Measurements from ENCODE around the gene TMEM272. TPM values are rescaled to one million over a fixed set of nuclear protein-coding genes. Genes with fewer than 3 reads are reported as not detected.

The TMEM272 gene
- total RNA-seq, 1 experiment from 2014 or later = 0.07 TPM

GRCh38 chr13:51811046-51811445 lies 33.9 kb downstream of the TMEM272 start:
- H3K79me2 ChIP-seq (ENCODE audit: low read length) = no peaks in the 10 kb centered on the region
- H3K4me3 ChIP-seq (ENCODE audit: low read length) = no peak overlapping the region
- H3K9ac ChIP-seq (ENCODE audit: low read length) = no peak overlapping the region
- TF ChIP-seq EZH2phosphoT487 (IDR thresholded peaks at IDR 0.05; ENCODE audit: borderline replicate concordance, low read length) (no peak), CTCF (conservative IDR thresholded peaks at IDR 0.05; ENCODE audit: low read depth, low read length) (no peak), EZH2 (IDR thresholded peaks at IDR 0.05; ENCODE audit: low read length, unreplicated experiment) (no peak)
- no peak overlapping the region for H2AFZ ChIP-seq (ENCODE audit: low read length)
- no peaks in the 10 kb centered on the region for H3K36me3 ChIP-seq (ENCODE audit: low read depth, low read length)
- DNase-seq (no peak), ATAC-seq (no peak)
- intact Hi-C loops (cut with micrococcal nuclease) = no loop called here
- H3K9me2 ChIP-seq (replicated peaks; ENCODE audit: low read length) = no peaks in the 10 kb centered on the region
- H3K4me1 ChIP-seq (ENCODE audit: insufficient read depth, low read length) = peaks cover 6% of the 10 kb centered on the region; the same call in 1 of the 2 replicates
- ChIA-PET CTCF (no interaction called here), POLR2A (ENCODE audit: unreplicated experiment) (no interaction called here)
- H4K20me1 ChIP-seq (ENCODE audit: low read length) = no peaks in the 10 kb centered on the region
- H3K9me3 ChIP-seq (ENCODE audit: low read length) = no peaks in the 10 kb centered on the region
- no peak overlapping the region for H3K27ac ChIP-seq (ENCODE audit: low read length)
- no peaks in the 10 kb centered on the region for H3K27me3 ChIP-seq (ENCODE audit: low read length)
- no peaks in the 10 kb centered on the region for H3F3A ChIP-seq (ENCODE audit: low read length, unreplicated experiment)
- no TSS peak for BruUV-seq (replicated peaks)
- H3K4me2 ChIP-seq (ENCODE audit: low read length) = no peak overlapping the region

GRCh38 chr13:51808811-51809210 lies 36.2 kb downstream of the TMEM272 start:
- H4K20me1 ChIP-seq (ENCODE audit: low read length) = no peaks in the 10 kb centered on the region
- ChIA-PET POLR2A (ENCODE audit: unreplicated experiment) (no interaction called here), CTCF (no interaction called here)
- H3K36me3 ChIP-seq (ENCODE audit: low read depth, low read length) = no peaks in the 10 kb centered on the region
- H3K4me2 ChIP-seq (ENCODE audit: low read length) = no peak overlapping the region
- no peak overlapping the region for H3K9ac ChIP-seq (ENCODE audit: low read length)
- peaks cover 4% of the 10 kb centered on the region; the same call in 1 of the 2 replicates for H3K79me2 ChIP-seq (ENCODE audit: low read length)
- no peaks in the 10 kb centered on the region for H3K27me3 ChIP-seq (ENCODE audit: low read length)
- H3K4me1 ChIP-seq (ENCODE audit: insufficient read depth, low read length) = peaks cover 7% of the 10 kb centered on the region
- DNase-seq (no peak), ATAC-seq (no peak)
- no TSS peak for BruUV-seq (replicated peaks)
- no peaks in the 10 kb centered on the region for H3F3A ChIP-seq (ENCODE audit: low read length, unreplicated experiment)
- intact Hi-C loops (cut with micrococcal nuclease) = no loop called here
- TF ChIP-seq EZH2 (IDR thresholded peaks at IDR 0.05; ENCODE audit: low read length, unreplicated experiment) (no peak), CTCF (conservative IDR thresholded peaks at IDR 0.05; ENCODE audit: low read depth, low read length) (no peak), EZH2phosphoT487 (IDR thresholded peaks at IDR 0.05; ENCODE audit: borderline replicate concordance, low read length) (no peak)
- no peak overlapping the region for H2AFZ ChIP-seq (ENCODE audit: low read length)
- no peaks in the 10 kb centered on the region for H3K9me3 ChIP-seq (ENCODE audit: low read length)
- H3K9me2 ChIP-seq (replicated peaks; ENCODE audit: low read length) = no peaks in the 10 kb centered on the region
- no peak overlapping the region for H3K4me3 ChIP-seq (ENCODE audit: low read length)
- no peak overlapping the region for H3K27ac ChIP-seq (ENCODE audit: low read length)

GRCh38 chr13:51807041-51807440 lies 37.9 kb downstream of the TMEM272 start:
- Histone ChIP-seq H3F3A (ENCODE audit: low read length, unreplicated experiment) (no peaks in the 10 kb centered on the region), H3K27me3 (ENCODE audit: low read length) (no peaks in the 10 kb centered on the region), H4K20me1 (ENCODE audit: low read length) (no peaks in the 10 kb centered on the region), H2AFZ (ENCODE audit: low read length) (no peak overlapping the region), H3K9me3 (ENCODE audit: low read length) (no peaks in the 10 kb centered on the region), H3K79me2 (ENCODE audit: low read length) (peaks cover 4% of the 10 kb centered on the region; the same call in 1 of the 2 replicates), H3K4me1 (ENCODE audit: insufficient read depth, low read length) (peaks cover 21% of the 10 kb centered on the region), H3K36me3 (ENCODE audit: low read depth, low read length) (no peaks in the 10 kb centered on the region), H3K9me2 (replicated peaks; ENCODE audit: low read length) (no peaks in the 10 kb centered on the region), H3K4me3 (ENCODE audit: low read length) (no peak overlapping the region), H3K9ac (ENCODE audit: low read length) (no peak overlapping the region), H3K4me2 (ENCODE audit: low read length) (no peak overlapping the region), H3K27ac (ENCODE audit: low read length) (no peak overlapping the region)
- ATAC-seq (no peak), DNase-seq (no peak)
- intact Hi-C loops (cut with micrococcal nuclease) = no loop called here
- TF ChIP-seq EZH2 (IDR thresholded peaks at IDR 0.05; ENCODE audit: low read length, unreplicated experiment) = no peak
- TF ChIP-seq EZH2phosphoT487 (IDR thresholded peaks at IDR 0.05; ENCODE audit: borderline replicate concordance, low read length) = no peak
- TF ChIP-seq CTCF (conservative IDR thresholded peaks at IDR 0.05; ENCODE audit: low read depth, low read length) = no peak
- BruUV-seq (replicated peaks) = no TSS peak
- CTCF ChIA-PET = interaction anchor here (0.9 kb wide), 1 partner anchor 9 kb away, joined by 3 read pairs; no protein-coding TSS in a partner anchor
- POLR2A ChIA-PET (ENCODE audit: unreplicated experiment) = no interaction called here

Data from PC-3 (cell line).